Measurements from ENCODE around the gene CGGBP1.

DNA sequence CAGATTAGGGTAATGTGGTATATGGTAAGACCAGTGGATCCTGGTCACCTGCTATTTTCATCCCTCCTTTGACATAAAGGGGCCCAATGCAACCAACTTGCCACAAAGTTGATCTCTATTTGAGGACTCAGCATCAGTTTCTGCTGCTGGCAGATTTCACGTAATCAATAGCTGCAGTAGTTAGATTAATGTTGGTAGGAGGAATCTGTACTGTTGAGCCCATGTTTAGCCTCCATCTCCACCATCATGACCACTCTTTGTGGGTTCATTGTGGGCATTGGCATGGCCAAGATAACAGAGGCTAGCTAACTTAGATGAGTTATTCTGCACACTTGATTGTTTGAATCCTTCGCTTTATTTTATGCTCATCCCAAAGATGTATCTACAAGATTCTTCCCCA, 29.9 kb downstream of the CGGBP1 start:
- TF ChIP-seq, protein P1, sequence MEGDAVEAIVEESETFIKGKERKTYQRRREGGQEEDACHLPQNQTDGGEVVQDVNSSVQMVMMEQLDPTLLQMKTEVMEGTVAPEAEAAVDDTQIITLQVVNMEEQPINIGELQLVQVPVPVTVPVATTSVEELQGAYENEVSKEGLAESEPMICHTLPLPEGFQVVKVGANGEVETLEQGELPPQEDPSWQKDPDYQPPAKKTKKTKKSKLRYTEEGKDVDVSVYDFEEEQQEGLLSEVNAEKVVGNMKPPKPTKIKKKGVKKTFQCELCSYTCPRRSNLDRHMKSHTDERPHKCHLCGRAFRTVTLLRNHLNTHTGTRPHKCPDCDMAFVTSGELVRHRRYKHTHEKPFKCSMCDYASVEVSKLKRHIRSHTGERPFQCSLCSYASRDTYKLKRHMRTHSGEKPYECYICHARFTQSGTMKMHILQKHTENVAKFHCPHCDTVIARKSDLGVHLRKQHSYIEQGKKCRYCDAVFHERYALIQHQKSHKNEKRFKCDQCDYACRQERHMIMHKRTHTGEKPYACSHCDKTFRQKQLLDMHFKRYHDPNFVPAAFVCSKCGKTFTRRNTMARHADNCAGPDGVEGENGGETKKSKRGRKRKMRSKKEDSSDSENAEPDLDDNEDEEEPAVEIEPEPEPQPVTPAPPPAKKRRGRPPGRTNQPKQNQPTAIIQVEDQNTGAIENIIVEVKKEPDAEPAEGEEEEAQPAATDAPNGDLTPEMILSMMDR (conservative IDR thresholded peaks at IDR 0.05; ENCODE audit: low read depth, low read length), result no peak
- TF ChIP-seq EZH2 (IDR thresholded peaks at IDR 0.05; ENCODE audit: borderline replicate concordance, low read depth, low read length, poor library complexity, severe bottlenecking), result no peak

Data from A673 (cell line).